Measurements from ENCODE around the gene RHEBL1. TPM values are rescaled to one million over a fixed set of nuclear protein-coding genes. Genes with fewer than 3 reads are reported as not detected.
"Not testable (repeated sequence)": the region's sequence is repeated elsewhere in the genome, so short reads cannot be mapped to it uniquely, and the experiment has no call there.

RHEBL1 gene
- total RNA-seq, 1 experiment from 2014 or later, result 9.0 TPM

DNA sequence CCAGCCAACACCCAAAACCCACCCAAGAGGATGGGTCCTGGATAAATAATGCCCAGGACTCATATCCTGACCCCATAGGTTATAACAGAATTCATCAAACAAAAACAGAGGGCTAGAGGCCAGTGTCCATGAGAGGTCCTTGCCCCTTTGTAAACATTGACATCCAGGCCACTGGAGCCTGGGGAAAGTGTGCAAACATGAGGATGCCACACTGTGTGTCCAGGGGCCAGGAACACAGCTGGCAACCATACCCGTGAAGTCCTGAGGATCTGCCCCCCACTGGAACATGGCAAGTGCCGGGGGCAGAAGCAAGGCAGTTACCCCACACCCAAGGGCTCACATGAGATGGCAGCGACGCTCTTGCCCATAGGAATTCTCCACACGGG, 5.0 kb downstream of the RHEBL1 start:
- no peak for DNase-seq (ENCODE audit: low spot score)
- CTCF ChIA-PET, result interaction anchor here (0.6 to 3.6 kb wide), 29 partner anchors 8 to 283 kb away, joined by 3 to 67 read pairs (median 5); partner anchors contain the start of genes DHH, LMBR1L, TUBA1A and TUBA1B
- no peak for TF ChIP-seq CREM (CRISPR knock-in tag; IDR thresholded peaks at IDR 0.05)
- no peaks in the 10 kb centered on the region for H3K9me3 Mint-ChIP-seq
- H3K27me3 Mint-ChIP-seq (ENCODE audit: low read depth), result peaks cover 15% of the 10 kb centered on the region
- POLR2A ChIA-PET, result interaction anchor here (1.1 to 1.5 kb wide), 2 partner anchors 46 to 65 kb away, joined by 4 read pairs; partner anchors contain the start of gene LMBR1L
- H3K4me1 Mint-ChIP-seq, result peaks cover 22% of the 10 kb centered on the region
- no peak for ATAC-seq
- peaks cover 3% of the 10 kb centered on the region; the same call in 1 of the 2 replicates for H3K36me3 Mint-ChIP-seq
- no peak overlapping the region for H3K4me3 Mint-ChIP-seq
- no peak overlapping the region for H3K27ac Mint-ChIP-seq

GRCh38 chr12:49061916-49062315, 7.9 kb downstream of the RHEBL1 start:
- CTCF ChIA-PET, result interaction anchor here (1.2 kb wide), 1 partner anchor 33 kb away, joined by 4 read pairs; the partner anchor contains the start of gene DHH
- Mint-ChIP-seq H3K4me3 (peak overlapping the region; percentile 93), H3K4me1 (peaks cover 33% of the 10 kb centered on the region)
- H3K27ac Mint-ChIP-seq; H3K9me3 Mint-ChIP-seq; DNase-seq (ENCODE audit: low spot score); H3K27me3 Mint-ChIP-seq (ENCODE audit: low read depth); ATAC-seq; POLR2A ChIA-PET; H3K36me3 Mint-ChIP-seq: not testable (repeated sequence)

GRCh38 chr12:49061157-49061650, 8.6 kb downstream of the RHEBL1 start:
- CTCF ChIA-PET, result no interaction called here
- Mint-ChIP-seq H3K4me3 (peak overlapping the region; percentile 93), H3K27me3 (ENCODE audit: low read depth) (no peaks in the 10 kb centered on the region), H3K36me3 (peaks cover 3% of the 10 kb centered on the region; the same call in 1 of the 2 replicates), H3K9me3 (no peaks in the 10 kb centered on the region), H3K4me1 (peaks cover 40% of the 10 kb centered on the region), H3K27ac (peak overlapping the region; percentile 92)
- POLR2A ChIA-PET, result no interaction called here
- TF ChIP-seq, protein P1, sequence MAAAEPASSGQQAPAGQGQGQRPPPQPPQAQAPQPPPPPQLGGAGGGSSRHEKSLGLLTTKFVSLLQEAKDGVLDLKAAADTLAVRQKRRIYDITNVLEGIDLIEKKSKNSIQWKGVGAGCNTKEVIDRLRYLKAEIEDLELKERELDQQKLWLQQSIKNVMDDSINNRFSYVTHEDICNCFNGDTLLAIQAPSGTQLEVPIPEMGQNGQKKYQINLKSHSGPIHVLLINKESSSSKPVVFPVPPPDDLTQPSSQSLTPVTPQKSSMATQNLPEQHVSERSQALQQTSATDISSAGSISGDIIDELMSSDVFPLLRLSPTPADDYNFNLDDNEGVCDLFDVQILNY (CRISPR knock-in tag; IDR thresholded peaks at IDR 0.05), result no peak
- TF ChIP-seq ZNF219 (CRISPR knock-in tag; IDR thresholded peaks at IDR 0.05; ENCODE audit: borderline replicate concordance) (no peak), ZNF671 (CRISPR knock-in tag; IDR thresholded peaks at IDR 0.05) (no peak), FOXK1 (CRISPR knock-in tag; IDR thresholded peaks at IDR 0.05) (no peak)
- TF ChIP-seq, protein P2, sequence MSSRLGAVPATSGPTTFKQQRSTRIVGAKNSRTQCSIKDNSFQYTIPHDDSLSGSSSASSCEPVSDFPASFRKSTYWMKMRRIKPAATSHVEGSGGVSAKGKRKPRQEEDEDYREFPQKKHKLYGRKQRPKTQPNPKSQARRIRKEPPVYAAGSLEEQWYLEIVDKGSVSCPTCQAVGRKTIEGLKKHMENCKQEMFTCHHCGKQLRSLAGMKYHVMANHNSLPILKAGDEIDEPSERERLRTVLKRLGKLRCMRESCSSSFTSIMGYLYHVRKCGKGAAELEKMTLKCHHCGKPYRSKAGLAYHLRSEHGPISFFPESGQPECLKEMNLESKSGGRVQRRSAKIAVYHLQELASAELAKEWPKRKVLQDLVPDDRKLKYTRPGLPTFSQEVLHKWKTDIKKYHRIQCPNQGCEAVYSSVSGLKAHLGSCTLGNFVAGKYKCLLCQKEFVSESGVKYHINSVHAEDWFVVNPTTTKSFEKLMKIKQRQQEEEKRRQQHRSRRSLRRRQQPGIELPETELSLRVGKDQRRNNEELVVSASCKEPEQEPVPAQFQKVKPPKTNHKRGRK (CRISPR knock-in tag; IDR thresholded peaks at IDR 0.05; ENCODE audit: borderline replicate concordance), result no peak
- TF ChIP-seq, protein P3, sequence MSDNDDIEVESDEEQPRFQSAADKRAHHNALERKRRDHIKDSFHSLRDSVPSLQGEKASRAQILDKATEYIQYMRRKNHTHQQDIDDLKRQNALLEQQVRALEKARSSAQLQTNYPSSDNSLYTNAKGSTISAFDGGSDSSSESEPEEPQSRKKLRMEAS (CRISPR knock-in tag; IDR thresholded peaks at IDR 0.05), result no peak
- DNase-seq (ENCODE audit: low spot score) (no peak), ATAC-seq (no peak)

- H3K4me3 Mint-ChIP-seq, result peak within 1 kb of the TSS; percentile 96
- ChIA-PET CTCF (interaction anchor here (1.0 to 3.2 kb wide), 3 partner anchors 17 to 34 kb away, joined by 3 to 17 read pairs (median 4); partner anchors contain the start of gene DHH), POLR2A (interaction anchor here (1.0 kb wide), 1 partner anchor 46 kb away, joined by 3 read pairs; no protein-coding TSS in a partner anchor)
- no peaks in the 10 kb centered on the region for H3K27me3 Mint-ChIP-seq (ENCODE audit: low read depth)
- H3K27ac Mint-ChIP-seq, result peak within 1 kb of the TSS; percentile 92
- ATAC-seq (peak; percentile 64), DNase-seq (ENCODE audit: low spot score) (peak; percentile 92)
- peaks cover 8% of the 10 kb centered on the region for H3K36me3 Mint-ChIP-seq
- no peaks in the 10 kb centered on the region for H3K9me3 Mint-ChIP-seq
- peaks cover 47% of the 10 kb centered on the region for H3K4me1 Mint-ChIP-seq
- TF ChIP-seq SMAD3 (CRISPR knock-in tag; IDR thresholded peaks at IDR 0.05; ENCODE audit: borderline replicate concordance) (no peak), EMX1 (CRISPR knock-in tag; IDR thresholded peaks at IDR 0.05) (no peak), RORB (CRISPR knock-in tag; IDR thresholded peaks at IDR 0.05) (no peak), FOXJ3 (CRISPR knock-in tag; IDR thresholded peaks at IDR 0.05; ENCODE audit: borderline replicate concordance) (no peak), IRF1 (CRISPR knock-in tag; IDR thresholded peaks at IDR 0.05) (0 out of 2 replicates have a peak, but pooled peaks have one; percentile 6), CREB1 (CRISPR knock-in tag; IDR thresholded peaks at IDR 0.05) (peak; percentile 46; the same call in 1 of the 2 replicates), ZNF317 (CRISPR knock-in tag; IDR thresholded peaks at IDR 0.05; ENCODE audit: borderline replicate concordance, low read depth) (no peak), ZNF219 (CRISPR knock-in tag; IDR thresholded peaks at IDR 0.05; ENCODE audit: borderline replicate concordance) (no peak; the same call in 1 of the 2 replicates), RELA (CRISPR knock-in tag; IDR thresholded peaks at IDR 0.05; ENCODE audit: borderline replicate concordance) (0 out of 2 replicates have a peak, but pooled peaks have one; percentile 56), USF1 (CRISPR knock-in tag; IDR thresholded peaks at IDR 0.05) (peak; percentile 71)
- TF ChIP-seq, protein P4, sequence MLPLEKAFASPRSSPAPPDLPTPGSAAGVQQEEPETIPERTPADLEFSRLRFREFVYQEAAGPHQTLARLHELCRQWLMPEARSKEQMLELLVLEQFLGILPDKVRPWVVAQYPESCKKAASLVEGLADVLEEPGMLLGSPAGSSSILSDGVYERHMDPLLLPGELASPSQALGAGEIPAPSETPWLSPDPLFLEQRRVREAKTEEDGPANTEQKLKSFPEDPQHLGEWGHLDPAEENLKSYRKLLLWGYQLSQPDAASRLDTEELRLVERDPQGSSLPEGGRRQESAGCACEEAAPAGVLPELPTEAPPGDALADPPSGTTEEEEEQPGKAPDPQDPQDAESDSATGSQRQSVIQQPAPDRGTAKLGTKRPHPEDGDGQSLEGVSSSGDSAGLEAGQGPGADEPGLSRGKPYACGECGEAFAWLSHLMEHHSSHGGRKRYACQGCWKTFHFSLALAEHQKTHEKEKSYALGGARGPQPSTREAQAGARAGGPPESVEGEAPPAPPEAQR (CRISPR knock-in tag; IDR thresholded peaks at IDR 0.05), result peak; percentile 48; the same call in 1 of the 2 replicates
- TF ChIP-seq, protein P1 (CRISPR knock-in tag; IDR thresholded peaks at IDR 0.05), result no peak
- TF ChIP-seq, protein P5, sequence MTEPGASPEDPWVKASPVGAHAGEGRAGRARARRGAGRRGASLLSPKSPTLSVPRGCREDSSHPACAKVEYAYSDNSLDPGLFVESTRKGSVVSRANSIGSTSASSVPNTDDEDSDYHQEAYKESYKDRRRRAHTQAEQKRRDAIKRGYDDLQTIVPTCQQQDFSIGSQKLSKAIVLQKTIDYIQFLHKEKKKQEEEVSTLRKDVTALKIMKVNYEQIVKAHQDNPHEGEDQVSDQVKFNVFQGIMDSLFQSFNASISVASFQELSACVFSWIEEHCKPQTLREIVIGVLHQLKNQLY (CRISPR knock-in tag; IDR thresholded peaks at IDR 0.05), result no peak
These were observed 9.3 kb downstream of the RHEBL1 start, which contains the start of gene KMT2D for GRCh38 chr12:49060237-49061156. Gene KMT2D (minus strand): TSS chr12:49060794. CDS start chr12:49055324, 5,470 bp downstream.
